DND-41 (cell line): Measurements from ENCODE around the gene KLHL11.

Experiments used
- EZH2 ChIP-seq: IDR thresholded peaks from 3 replicates; pipeline ENCODE4 v1.6.1; 2012; ENCODE audit warnings: borderline replicate concordance, low read depth, mild to moderate bottlenecking, moderate library complexity, low read length, inconsistent platforms; ENCODE audit not compliant: severe bottlenecking
- TF ChIP-seq, protein P1 (sequence below): IDR thresholded peaks from 2 replicates; pipeline ENCODE4 v1.5.1; 2012; ENCODE audit warnings: borderline replicate concordance, low read length, moderate library complexity, mild to moderate bottlenecking; ENCODE audit not compliant: poor library complexity, severe bottlenecking; ENCODE audit errors: extremely low read depth

DNA sequence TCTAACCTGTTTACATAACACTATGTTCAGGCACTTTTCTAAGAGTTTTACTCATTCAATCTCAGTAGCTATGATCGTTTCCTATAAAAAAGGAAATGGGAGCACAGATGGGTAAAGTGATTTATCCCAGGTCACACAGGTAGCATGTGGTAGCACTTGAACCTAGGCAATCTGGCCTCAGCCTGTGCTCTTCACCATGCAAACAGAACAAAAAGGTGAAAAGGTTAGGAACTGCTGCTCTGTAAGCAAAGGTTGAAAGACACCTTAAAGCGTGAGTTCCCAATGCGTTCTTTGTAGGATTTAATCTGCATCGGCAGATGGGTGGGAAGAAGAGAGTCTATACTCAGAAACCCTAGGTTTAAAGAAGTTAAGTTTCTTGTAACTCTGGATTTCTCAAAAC lies 14.9 kb upstream of the KLHL11 start:
- TF ChIP-seq, protein P1, sequence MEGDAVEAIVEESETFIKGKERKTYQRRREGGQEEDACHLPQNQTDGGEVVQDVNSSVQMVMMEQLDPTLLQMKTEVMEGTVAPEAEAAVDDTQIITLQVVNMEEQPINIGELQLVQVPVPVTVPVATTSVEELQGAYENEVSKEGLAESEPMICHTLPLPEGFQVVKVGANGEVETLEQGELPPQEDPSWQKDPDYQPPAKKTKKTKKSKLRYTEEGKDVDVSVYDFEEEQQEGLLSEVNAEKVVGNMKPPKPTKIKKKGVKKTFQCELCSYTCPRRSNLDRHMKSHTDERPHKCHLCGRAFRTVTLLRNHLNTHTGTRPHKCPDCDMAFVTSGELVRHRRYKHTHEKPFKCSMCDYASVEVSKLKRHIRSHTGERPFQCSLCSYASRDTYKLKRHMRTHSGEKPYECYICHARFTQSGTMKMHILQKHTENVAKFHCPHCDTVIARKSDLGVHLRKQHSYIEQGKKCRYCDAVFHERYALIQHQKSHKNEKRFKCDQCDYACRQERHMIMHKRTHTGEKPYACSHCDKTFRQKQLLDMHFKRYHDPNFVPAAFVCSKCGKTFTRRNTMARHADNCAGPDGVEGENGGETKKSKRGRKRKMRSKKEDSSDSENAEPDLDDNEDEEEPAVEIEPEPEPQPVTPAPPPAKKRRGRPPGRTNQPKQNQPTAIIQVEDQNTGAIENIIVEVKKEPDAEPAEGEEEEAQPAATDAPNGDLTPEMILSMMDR, result no peak
- no peak for TF ChIP-seq EZH2
